Measurements from ENCODE around the gene GTF2H3.

The GTF2H3 gene

GRCh38 chr12:123607756-123608155 is 25.9 kb upstream of the GTF2H3 start:
- H3K9me3 ChIP-seq, result no peaks in the 10 kb centered on the region
- 0 out of 2 replicates have a peak overlapping the region, but pooled peaks have one; percentile 29 for H3K9ac ChIP-seq
- no peak for TF ChIP-seq Cebpa-rat (IDR thresholded peaks at IDR 0.05)
- H3K27ac ChIP-seq, result no peak overlapping the region
- H3K4me1 ChIP-seq, result peaks cover 16% of the 10 kb centered on the region
- H3K27me3 ChIP-seq, result no peaks in the 10 kb centered on the region
- H3K4me2 ChIP-seq, result no peak overlapping the region
- H3K36me3 ChIP-seq, result peaks cover 91% of the 10 kb centered on the region
- peaks cover 89% of the 10 kb centered on the region for H4K20me1 ChIP-seq
- H3K4me3 ChIP-seq, result no peak overlapping the region

GRCh38 chr12:123608182-123608581 is 25.4 kb upstream of the GTF2H3 start:
- TF ChIP-seq Cebpa-rat (IDR thresholded peaks at IDR 0.05), result no peak
- Histone ChIP-seq H3K4me1 (peaks cover 11% of the 10 kb centered on the region), H3K9ac (no peak overlapping the region), H3K36me3 (peaks cover 95% of the 10 kb centered on the region), H3K9me3 (no peaks in the 10 kb centered on the region), H3K27me3 (no peaks in the 10 kb centered on the region), H3K27ac (no peak overlapping the region), H3K4me3 (no peak overlapping the region), H4K20me1 (peaks cover 88% of the 10 kb centered on the region), H3K4me2 (no peak overlapping the region)

- Histone ChIP-seq H3K9ac (no peak overlapping the region), H4K20me1 (peaks cover 83% of the 10 kb centered on the region), H3K36me3 (peaks cover 100% of the 10 kb centered on the region), H3K4me1 (no peaks in the 10 kb centered on the region), H3K4me3 (no peak overlapping the region), H3K4me2 (no peak overlapping the region), H3K27ac (no peak overlapping the region), H3K27me3 (no peaks in the 10 kb centered on the region), H3K9me3 (no peaks in the 10 kb centered on the region)
- TF ChIP-seq Cebpa-rat (IDR thresholded peaks at IDR 0.05), result no peak
Measured at GRCh38 chr12:123614110-123614509, 19.5 kb upstream of the GTF2H3 start.

- TF ChIP-seq Cebpa-rat (IDR thresholded peaks at IDR 0.05), result no peak
- Histone ChIP-seq H3K9ac (no peak overlapping the region), H3K9me3 (no peaks in the 10 kb centered on the region), H4K20me1 (peaks cover 85% of the 10 kb centered on the region), H3K4me3 (no peak overlapping the region), H3K36me3 (peaks cover 100% of the 10 kb centered on the region), H3K4me1 (no peaks in the 10 kb centered on the region), H3K27me3 (no peaks in the 10 kb centered on the region), H3K27ac (no peak overlapping the region), H3K4me2 (no peak overlapping the region)
Measured at GRCh38 chr12:123614531-123614930, 19.1 kb upstream of the GTF2H3 start.

- Histone ChIP-seq H3K9me3 (no peaks in the 10 kb centered on the region), H3K27me3 (no peaks in the 10 kb centered on the region), H3K9ac (no peak overlapping the region), H3K4me1 (no peaks in the 10 kb centered on the region), H3K27ac (no peak overlapping the region), H3K4me3 (no peak overlapping the region), H4K20me1 (peaks cover 84% of the 10 kb centered on the region), H3K36me3 (peaks cover 99% of the 10 kb centered on the region), H3K4me2 (no peak overlapping the region)
- TF ChIP-seq Cebpa-rat (IDR thresholded peaks at IDR 0.05), result no peak
Measured at GRCh38 chr12:123617144-123617543, 16.5 kb upstream of the GTF2H3 start.

GRCh38 chr12:123617580-123617979 is 16.0 kb upstream of the GTF2H3 start:
- peaks cover 99% of the 10 kb centered on the region for H3K36me3 ChIP-seq
- no peak overlapping the region for H3K4me3 ChIP-seq
- H3K9ac ChIP-seq, result no peak overlapping the region
- TF ChIP-seq Cebpa-rat (IDR thresholded peaks at IDR 0.05), result no peak
- peaks cover 83% of the 10 kb centered on the region for H4K20me1 ChIP-seq
- H3K4me1 ChIP-seq, result no peaks in the 10 kb centered on the region
- no peaks in the 10 kb centered on the region for H3K27me3 ChIP-seq
- H3K4me2 ChIP-seq, result no peak overlapping the region
- H3K27ac ChIP-seq, result no peak overlapping the region
- H3K9me3 ChIP-seq, result no peaks in the 10 kb centered on the region

GRCh38 chr12:123621101-123621500 is 12.5 kb upstream of the GTF2H3 start:
- no peak overlapping the region for H3K4me3 ChIP-seq
- no peak overlapping the region for H3K4me2 ChIP-seq
- H3K27ac ChIP-seq, result no peak overlapping the region
- H4K20me1 ChIP-seq, result peaks cover 68% of the 10 kb centered on the region
- no peaks in the 10 kb centered on the region for H3K27me3 ChIP-seq
- no peaks in the 10 kb centered on the region for H3K9me3 ChIP-seq
- no peak overlapping the region for H3K9ac ChIP-seq
- H3K36me3 ChIP-seq, result peaks cover 97% of the 10 kb centered on the region
- H3K4me1 ChIP-seq, result no peaks in the 10 kb centered on the region
- no peak for TF ChIP-seq Cebpa-rat (IDR thresholded peaks at IDR 0.05)

- H3K9me3 ChIP-seq, result no peaks in the 10 kb centered on the region
- peaks cover 97% of the 10 kb centered on the region for H3K36me3 ChIP-seq
- H3K27ac ChIP-seq, result no peak overlapping the region
- TF ChIP-seq Cebpa-rat (IDR thresholded peaks at IDR 0.05), result no peak
- no peaks in the 10 kb centered on the region for H3K27me3 ChIP-seq
- peaks cover 64% of the 10 kb centered on the region for H4K20me1 ChIP-seq
- H3K4me2 ChIP-seq, result no peak overlapping the region
- H3K4me1 ChIP-seq, result no peaks in the 10 kb centered on the region
- no peak overlapping the region for H3K4me3 ChIP-seq
- 0 out of 2 replicates have a peak overlapping the region, but pooled peaks have one; percentile 2 for H3K9ac ChIP-seq
Measured at GRCh38 chr12:123621619-123622530, 11.8 kb upstream of the GTF2H3 start.

GRCh38 chr12:123634142-123634561 is 523 bp downstream of the GTF2H3 start:
- no peaks in the 10 kb centered on the region; the same call in 1 of the 2 replicates for H4K20me1 ChIP-seq
- no peak for TF ChIP-seq Cebpa-rat (IDR thresholded peaks at IDR 0.05)
- peaks cover 31% of the 10 kb centered on the region for H3K36me3 ChIP-seq
- H3K27ac ChIP-seq, result peak overlapping the region; percentile 86
- peaks cover 20% of the 10 kb centered on the region for H3K4me1 ChIP-seq
- H3K27me3 ChIP-seq, result no peaks in the 10 kb centered on the region
- peak overlapping the region; percentile 93 for H3K9ac ChIP-seq
- H3K4me3 ChIP-seq, result peak overlapping the region; percentile 90
- peak overlapping the region; percentile 95 for H3K4me2 ChIP-seq
- H3K9me3 ChIP-seq, result no peaks in the 10 kb centered on the region

- no peak for TF ChIP-seq Cebpa-rat (IDR thresholded peaks at IDR 0.05)
- H3K4me1 ChIP-seq, result no peaks in the 10 kb centered on the region
- H3K9ac ChIP-seq, result no peak overlapping the region
- H4K20me1 ChIP-seq, result 0 out of 2 replicates have a peak, but pooled peaks cover 3% of the 10 kb centered on the region
- no peak overlapping the region for H3K4me2 ChIP-seq
- no peaks in the 10 kb centered on the region for H3K27me3 ChIP-seq
- H3K9me3 ChIP-seq, result no peaks in the 10 kb centered on the region
- no peak overlapping the region for H3K4me3 ChIP-seq
- no peak overlapping the region for H3K27ac ChIP-seq
- H3K36me3 ChIP-seq, result peaks cover 90% of the 10 kb centered on the region
Measured at GRCh38 chr12:123643911-123644310, 10.3 kb downstream of the GTF2H3 start.

Measured in BLaER1 (cell line).